DND-41 (cell line): ENCODE results near the gene KRT5.

ENCODE experiments used
- CTCF ChIP-seq: IDR thresholded peaks from 2 replicates; pipeline ENCODE4 v1.5.1; 2012; ENCODE audit warnings: borderline replicate concordance, low read length, moderate library complexity, mild to moderate bottlenecking; ENCODE audit not compliant: poor library complexity, severe bottlenecking; ENCODE audit errors: extremely low read depth
- EZH2 ChIP-seq: IDR thresholded peaks from 3 replicates; pipeline ENCODE4 v1.6.1; 2012; ENCODE audit warnings: borderline replicate concordance, low read depth, mild to moderate bottlenecking, moderate library complexity, low read length, inconsistent platforms; ENCODE audit not compliant: severe bottlenecking

DNA sequence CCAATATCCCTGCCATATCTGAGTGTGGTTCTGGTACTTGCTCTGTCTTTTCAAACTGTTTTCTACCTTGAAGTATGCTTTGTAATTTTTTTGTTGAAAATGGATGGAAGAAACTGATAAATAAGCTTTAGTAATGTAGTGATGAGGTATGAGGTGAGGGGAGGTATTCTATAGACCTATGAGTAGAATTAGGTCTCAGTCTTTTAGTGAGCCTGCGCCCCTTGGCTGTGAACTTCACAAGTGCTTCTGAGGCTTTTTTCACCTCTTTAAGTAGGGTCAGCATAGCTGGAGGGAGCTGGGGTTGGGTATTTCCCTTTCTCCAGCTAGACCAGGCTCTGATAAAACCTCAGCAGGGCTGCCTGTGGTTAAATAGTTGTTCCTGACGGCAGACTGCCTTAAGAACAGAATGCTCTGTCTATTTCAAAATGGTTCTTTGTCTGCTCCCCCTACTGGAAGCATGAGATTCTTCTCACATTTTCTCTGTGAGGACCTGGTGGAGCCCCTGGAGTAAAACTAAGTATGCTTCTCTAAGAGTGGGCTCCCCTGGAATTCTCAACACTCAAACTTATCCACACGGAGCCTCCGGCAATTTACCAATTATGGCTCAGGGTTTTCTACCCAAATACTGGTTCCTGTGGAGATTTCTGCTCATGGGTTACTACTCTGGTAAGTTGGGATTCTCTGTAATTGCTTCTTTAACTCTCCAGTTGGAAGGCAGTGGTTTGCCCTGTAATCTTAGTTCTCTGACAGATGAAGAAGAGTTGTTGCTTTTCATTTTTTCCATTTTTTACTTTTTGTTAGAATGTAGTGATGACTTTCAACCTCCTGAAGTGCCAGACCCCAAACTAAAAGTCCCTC is 13.1 kb downstream of the KRT5 start:
- peak; percentile 48 for TF ChIP-seq CTCF
- no peak for TF ChIP-seq EZH2
